Measurements from ENCODE around the gene TNS3. TPM values are rescaled to one million over a fixed set of nuclear protein-coding genes. Genes with fewer than 3 reads are reported as not detected.

Gene TNS3
- total RNA-seq, 3 donors from 2014 or later: 2.6 to 3.4 (median 3.2) TPM

DNA sequence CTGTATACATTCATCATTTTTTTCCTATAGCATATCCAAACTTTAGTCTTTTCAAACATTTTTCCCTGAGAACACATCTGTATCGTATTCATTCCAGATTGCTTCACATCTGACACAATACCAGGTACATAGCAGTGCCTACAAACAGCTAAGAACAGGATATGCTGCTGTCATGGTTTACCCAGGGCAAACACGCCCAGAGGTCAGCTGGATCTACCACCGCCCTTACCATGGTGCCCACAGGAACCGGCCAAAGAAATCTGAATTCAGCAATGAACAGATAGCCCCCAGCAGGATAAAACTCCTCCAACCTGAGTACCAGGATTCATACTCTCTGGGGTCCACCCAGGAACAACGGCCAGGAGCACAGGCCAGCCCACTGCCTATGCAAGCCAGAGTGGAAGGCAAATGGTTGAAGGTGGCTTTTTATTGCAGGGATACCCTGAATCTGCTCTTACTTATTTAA, 43.0 kb downstream of the TNS3 start:
- no peak for DNase-seq
- Mint-ChIP-seq H3K36me3 (ENCODE audit: insufficient read depth) (no peaks in the 10 kb centered on the region), H3K4me1 (ENCODE audit: low read depth) (no peaks in the 10 kb centered on the region), H3K27me3 (ENCODE audit: low read depth) (peaks cover 12% of the 10 kb centered on the region), H3K9me3 (no peaks in the 10 kb centered on the region), H3K4me3 (no peak overlapping the region)
- ATAC-seq: no peak

DNA sequence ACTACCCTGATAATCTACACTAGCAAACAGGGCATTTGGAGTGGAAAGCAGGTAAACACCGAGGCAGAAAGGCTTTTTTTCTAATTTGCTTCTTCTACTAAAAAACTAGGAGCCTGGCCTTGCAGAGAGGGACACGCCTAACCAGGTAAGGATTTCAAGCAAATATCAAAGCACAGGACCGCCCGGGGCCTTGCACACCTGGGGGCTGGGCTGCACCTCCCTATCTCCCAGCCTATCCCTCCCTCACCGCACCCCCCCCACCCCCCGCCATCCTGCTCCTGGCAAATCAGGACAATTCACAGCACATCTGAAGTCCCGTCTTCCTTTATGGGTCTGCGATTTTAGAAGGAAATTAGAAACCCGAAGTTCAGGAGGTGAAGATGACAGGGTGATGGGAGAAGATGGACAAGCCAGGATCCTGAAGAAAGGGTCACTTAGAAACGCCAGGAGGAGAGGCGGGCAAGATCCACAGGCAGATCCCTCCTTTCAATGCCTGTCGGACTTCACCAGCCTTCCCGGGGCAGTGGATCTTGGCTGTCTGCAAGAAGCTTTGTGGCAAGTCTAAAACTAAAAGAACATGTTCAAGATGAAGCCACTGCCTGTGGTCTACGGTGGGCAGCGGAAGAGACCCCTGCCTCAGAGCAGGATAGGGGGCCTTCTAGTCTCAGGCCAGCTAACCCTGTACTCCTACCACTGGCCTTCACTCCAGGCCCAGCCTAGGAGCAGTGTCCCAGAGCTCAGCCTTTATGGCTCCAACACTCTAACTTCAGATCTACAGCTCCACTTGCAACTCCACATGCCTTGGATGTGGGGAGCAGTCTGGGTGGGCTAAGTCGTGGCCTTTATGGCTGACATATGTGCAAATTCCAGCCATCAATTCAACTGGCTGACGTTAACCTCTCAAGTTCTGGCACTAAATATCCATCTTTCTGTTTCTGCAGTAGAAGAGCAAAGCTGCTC, 43.9 kb downstream of the TNS3 start:
- no peaks in the 10 kb centered on the region for H3K4me1 Mint-ChIP-seq (ENCODE audit: low read depth)
- no peaks in the 10 kb centered on the region for H3K36me3 Mint-ChIP-seq (ENCODE audit: insufficient read depth)
- peaks cover 12% of the 10 kb centered on the region for H3K27me3 Mint-ChIP-seq (ENCODE audit: low read depth)
- DNase-seq (no peak), ATAC-seq (no peak)
- no peaks in the 10 kb centered on the region for H3K9me3 Mint-ChIP-seq
- H3K4me3 Mint-ChIP-seq: no peak overlapping the region

DNA sequence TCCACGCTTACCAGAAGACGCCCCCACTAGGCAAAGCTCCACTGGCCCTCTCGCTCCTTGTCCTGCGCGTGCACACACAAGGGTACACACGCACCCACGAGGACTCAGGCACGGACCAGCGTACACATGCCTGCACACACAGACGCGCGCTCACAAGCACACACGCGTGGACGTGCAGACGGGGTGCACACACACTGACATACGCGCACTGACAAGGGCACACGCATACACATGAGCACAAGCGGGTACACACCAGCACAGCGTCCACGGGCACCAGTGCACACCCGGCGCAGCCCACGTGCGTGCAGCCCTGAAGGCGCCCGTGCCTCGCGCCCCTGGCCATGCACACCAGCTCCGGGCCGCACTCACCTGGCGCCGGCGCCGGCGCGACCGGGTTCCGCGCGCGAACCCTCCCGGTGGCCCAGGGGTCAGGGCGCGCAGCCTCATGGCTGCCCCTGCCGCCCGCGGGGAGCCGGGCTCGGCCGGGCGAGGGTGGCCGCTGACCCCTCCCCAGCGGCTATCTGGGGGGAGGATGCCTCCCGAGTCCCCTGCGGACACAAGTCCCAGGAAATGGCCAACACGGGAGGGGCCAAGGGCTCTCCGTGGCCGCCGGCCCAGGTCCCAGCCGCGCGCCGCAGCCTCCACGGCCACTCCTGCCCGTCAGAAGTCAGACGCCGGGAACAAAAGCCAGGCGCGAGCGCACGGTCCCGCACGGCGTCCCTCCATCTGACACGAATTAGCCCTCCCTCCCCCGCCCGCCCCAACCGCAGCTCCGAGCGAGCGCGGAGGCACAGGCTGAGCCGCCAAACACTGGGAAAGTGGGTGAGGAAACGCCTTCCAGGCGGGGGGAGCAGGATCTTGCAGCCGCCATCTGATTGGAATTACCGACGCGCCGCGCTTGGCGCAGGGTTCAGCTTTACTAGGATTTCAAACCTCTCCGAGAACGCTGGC, 45.0 kb downstream of the TNS3 start:
- H3K27me3 Mint-ChIP-seq (ENCODE audit: low read depth): peaks cover 12% of the 10 kb centered on the region
- H3K36me3 Mint-ChIP-seq (ENCODE audit: insufficient read depth): no peaks in the 10 kb centered on the region
- no peaks in the 10 kb centered on the region for H3K9me3 Mint-ChIP-seq
- no peak overlapping the region for H3K4me3 Mint-ChIP-seq
- DNase-seq: no peak
- ATAC-seq: no peak
- H3K4me1 Mint-ChIP-seq (ENCODE audit: low read depth): no peaks in the 10 kb centered on the region

DNA sequence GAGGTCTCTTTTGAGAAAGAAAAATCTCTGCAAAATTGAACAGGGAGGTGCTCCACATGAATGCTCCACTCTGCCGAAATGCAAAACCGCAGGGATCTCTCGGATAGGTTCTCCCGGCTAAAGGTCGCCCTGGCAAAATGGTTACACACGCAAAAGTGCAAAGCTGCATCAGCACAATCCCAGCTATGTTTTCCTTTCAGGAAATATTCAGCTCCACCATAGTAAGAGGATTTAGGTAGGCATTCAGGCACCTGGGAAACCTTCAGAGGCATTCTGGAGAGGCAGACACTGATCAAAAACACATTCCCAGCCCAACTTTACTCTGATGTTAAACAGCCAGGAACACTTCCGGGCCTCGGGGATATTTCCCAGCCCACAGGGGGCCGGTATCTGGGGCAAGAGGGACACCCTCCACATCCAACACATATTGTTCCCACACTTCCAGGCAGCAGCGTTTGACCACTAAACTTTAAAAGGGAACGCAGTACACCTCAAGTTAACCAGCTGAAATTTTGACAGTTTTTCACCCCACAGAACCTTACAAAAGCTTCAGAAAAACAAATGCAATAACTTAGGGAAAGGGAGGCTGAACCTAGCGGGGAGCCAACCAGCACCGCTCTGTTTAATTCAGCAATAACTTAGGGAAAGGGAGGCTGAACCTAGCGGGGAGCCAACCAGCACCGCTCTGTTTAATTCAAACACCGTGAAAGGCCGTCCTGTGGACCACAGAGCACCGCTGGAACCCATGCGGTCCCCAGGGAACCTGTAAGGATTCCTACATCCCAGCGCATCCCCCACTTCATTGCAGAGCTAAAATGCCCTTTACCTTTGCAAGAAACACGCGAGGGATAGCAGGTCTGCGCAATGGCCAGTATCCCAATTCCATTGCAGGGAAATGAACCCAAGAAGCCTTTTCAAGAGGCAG, 45.9 kb downstream of the TNS3 start:
- H3K9me3 Mint-ChIP-seq: no peaks in the 10 kb centered on the region
- no peaks in the 10 kb centered on the region for H3K4me1 Mint-ChIP-seq (ENCODE audit: low read depth)
- H3K27me3 Mint-ChIP-seq (ENCODE audit: low read depth): peaks cover 12% of the 10 kb centered on the region
- no peak overlapping the region for H3K4me3 Mint-ChIP-seq
- no peaks in the 10 kb centered on the region for H3K36me3 Mint-ChIP-seq (ENCODE audit: insufficient read depth)
- no peak for DNase-seq
- ATAC-seq: no peak

DNA sequence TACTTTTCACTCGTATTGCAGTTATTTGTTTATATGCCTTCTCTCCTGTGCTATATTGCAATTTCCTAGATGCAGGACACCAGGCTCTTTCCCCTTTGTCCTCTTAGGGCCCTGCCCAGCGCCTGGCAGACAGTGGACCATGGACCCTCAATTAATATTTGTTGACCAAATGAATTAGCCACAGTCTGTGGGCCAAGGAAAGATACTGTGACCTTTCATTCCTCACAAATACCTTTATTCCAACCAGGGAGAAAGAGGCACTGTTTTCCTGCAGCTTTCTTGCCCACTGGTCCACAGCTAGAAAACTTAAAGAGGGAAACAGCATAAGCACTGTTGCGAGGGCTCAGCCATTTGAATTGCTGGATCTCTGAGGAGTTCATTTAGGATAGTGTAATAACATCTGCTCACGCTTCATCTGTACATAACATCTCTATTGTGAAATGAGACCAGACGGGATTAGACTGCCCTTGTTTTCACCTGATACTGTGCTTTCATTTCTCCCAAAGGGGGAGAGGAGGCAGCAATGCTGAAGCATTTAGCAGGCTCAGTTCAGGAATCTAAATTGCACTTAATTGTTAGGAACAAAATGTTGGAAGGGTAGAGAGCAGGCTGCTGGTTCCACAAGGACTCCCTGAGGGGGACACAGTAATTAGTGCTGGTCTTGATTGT, 46.7 kb downstream of the TNS3 start:
- Mint-ChIP-seq H3K27me3 (ENCODE audit: low read depth) (peaks cover 12% of the 10 kb centered on the region), H3K4me1 (ENCODE audit: low read depth) (no peaks in the 10 kb centered on the region), H3K9me3 (no peaks in the 10 kb centered on the region), H3K36me3 (ENCODE audit: insufficient read depth) (no peaks in the 10 kb centered on the region), H3K4me3 (no peak overlapping the region)
- ATAC-seq (no peak), DNase-seq (no peak)

DNA sequence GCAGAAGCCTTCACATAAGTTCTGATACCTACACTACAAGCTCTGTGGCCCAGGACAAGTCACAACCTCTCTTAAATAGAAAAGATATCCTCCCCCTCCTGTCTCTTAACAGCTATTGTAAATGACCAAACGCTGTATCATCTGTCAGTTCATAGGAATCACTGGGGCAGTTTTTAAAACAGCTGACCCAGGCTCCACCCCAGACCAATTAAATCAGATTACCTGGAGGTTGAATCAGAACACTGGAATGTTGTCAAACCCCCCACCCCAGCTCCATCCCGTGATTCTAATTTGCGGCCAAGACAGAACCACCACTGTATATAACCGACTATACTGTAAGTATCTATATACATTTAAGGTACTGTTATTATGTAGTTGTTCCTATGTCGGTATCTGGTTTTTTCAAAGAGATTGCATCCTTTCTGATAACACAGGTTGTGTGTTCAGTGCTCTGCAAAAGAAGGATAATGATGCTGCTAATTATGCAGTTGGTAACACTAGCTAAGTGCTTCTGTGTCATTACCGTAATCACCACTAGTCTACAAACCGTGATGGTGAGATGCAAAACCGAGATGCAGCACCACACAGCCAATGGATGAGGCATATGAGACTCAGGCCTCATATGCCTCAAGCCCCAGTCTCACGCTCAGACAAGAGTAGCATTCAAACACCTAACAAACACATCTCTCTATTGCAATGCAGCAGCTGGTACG, 47.4 kb downstream of the TNS3 start:
- peaks cover 12% of the 10 kb centered on the region for H3K27me3 Mint-ChIP-seq (ENCODE audit: low read depth)

DNA sequence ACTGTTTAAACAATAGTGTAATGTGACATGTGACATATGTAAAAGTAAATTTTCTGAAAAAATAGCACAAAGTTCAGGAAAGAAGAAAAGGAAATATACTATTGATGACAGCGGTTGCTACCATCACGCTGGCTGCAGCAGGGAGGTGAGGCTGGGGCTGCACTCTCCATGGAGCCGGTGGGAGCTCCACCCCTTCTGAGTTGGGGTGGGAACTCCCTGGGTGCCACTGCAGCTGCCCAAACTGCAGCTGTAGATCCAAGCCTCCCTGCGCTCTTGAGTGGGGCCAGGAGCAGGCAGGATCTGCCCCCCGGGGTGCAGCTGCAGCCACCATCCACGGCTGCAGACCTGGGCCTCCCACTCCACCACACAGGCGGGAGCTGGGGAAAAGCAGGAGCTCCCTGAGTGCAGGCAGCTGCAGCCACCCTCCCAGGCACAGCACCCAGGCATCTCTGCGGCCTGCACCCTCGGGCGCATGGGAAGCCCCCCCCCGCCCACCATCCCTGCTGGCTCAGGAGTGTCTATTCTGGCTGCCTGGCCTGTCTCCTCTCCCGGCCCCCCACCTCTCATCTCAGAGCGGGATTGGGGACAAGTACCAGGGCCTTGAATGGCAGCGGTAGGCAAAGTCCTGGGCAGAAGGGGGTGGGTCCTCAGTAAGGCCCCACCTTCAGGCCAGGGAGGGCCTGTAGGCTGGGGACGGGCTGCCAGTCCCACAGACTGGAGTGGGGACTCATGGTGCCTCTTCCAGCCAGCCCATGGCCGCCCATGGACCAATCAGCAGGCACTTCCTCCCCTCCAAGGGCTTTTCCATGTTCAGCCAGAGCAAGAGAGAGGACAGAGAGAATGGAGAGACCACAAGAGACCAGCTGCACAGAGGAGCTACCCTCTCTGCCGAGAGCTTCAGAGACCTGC, 50.1 kb downstream of the TNS3 start:
- DNase-seq: no peak
- Mint-ChIP-seq H3K36me3 (ENCODE audit: insufficient read depth) (no peaks in the 10 kb centered on the region), H3K27me3 (ENCODE audit: low read depth) (peaks cover 5% of the 10 kb centered on the region), H3K4me3 (no peak overlapping the region), H3K4me1 (ENCODE audit: low read depth) (no peaks in the 10 kb centered on the region), H3K9me3 (no peaks in the 10 kb centered on the region)
- ATAC-seq: no peak

More for the DNA sequence above, 47.4 kb downstream of the TNS3 start:
- Mint-ChIP-seq H3K9me3 (no peaks in the 10 kb centered on the region), H3K4me1 (ENCODE audit: low read depth) (no peaks in the 10 kb centered on the region), H3K4me3 (no peak overlapping the region), H3K36me3 (ENCODE audit: insufficient read depth) (no peaks in the 10 kb centered on the region)
- ATAC-seq (no peak), DNase-seq (no peak)

DNA sequence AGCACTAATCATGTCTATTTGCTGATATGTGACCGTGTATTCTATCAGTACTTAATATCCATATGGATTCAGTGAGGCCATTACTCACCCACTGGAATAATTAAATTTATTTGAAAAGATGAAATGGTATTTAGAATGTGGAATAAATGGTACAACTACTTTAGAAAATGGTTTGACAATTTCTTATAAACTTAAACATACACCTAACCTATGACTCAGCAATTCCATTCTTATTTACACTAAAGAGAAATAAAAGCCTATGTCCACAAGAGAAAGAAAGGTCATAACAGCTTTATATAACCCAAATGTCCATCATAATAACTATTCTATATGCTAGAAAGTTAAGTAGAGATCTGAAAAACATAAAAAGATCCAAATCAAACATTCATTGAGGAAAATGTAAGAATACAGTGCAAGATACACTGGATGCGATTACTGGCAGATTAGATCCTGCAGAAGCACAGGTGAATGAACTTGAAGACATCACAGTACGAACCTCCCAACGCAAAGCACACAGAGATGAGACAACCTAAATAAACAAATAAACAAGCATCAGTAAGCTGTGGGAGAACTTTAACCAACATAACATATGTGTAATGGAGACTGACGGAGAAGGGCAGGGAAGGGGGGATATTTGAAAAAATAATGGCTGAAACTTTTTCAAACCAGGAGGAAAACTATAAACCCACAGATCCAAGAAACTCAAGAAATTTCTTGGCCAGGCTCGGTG, 51.9 kb downstream of the TNS3 start:
- no peaks in the 10 kb centered on the region for H3K27me3 Mint-ChIP-seq (ENCODE audit: low read depth)
- no peaks in the 10 kb centered on the region for H3K36me3 Mint-ChIP-seq (ENCODE audit: insufficient read depth)
- no peaks in the 10 kb centered on the region for H3K4me1 Mint-ChIP-seq (ENCODE audit: low read depth)
- H3K4me3 Mint-ChIP-seq: no peak overlapping the region
- no peaks in the 10 kb centered on the region for H3K9me3 Mint-ChIP-seq
- DNase-seq (no peak), ATAC-seq (no peak)

DNA sequence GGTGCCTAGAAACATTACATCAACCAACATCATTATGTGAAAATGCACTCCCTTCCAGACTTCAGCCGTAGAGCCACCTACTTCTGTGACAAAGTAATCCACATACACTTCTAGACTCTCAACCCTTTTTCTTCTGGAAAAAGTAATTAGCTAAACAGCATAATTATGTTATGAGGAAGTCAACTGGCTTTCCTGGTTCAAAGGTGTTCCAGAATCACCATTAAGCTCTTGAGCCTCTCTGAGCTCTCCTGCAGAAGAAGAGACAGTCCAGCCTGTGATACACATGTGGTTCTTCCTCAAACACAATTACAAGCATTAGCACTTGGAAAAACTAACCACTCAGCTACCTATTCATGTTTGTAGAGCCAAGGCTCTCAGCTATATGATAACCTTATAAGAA, 52.5 kb downstream of the TNS3 start:
- H3K4me1 Mint-ChIP-seq (ENCODE audit: low read depth): no peaks in the 10 kb centered on the region
- H3K36me3 Mint-ChIP-seq (ENCODE audit: insufficient read depth): no peaks in the 10 kb centered on the region
- H3K27me3 Mint-ChIP-seq (ENCODE audit: low read depth): no peaks in the 10 kb centered on the region
- H3K9me3 Mint-ChIP-seq: no peaks in the 10 kb centered on the region
- DNase-seq (no peak), ATAC-seq (no peak)
- no peak overlapping the region for H3K4me3 Mint-ChIP-seq

DNA sequence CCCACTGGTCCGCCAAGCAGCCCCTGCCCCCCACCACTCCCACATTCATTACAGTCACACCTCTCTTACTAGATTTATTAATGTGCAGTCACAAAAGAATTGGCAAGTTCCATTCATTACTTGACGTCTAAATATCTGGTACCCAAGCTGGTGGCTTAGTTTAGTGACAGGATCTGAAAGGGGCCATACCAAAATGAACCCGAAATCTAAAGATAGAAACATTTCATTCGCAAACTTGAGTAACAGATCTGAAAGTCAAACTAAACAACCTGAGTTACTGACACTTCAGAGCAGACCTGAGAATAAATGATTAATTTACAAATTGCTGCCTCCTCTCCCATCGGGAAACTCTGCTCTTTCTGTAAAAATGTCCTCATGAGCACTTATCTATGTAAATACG, 53.4 kb downstream of the TNS3 start:
- Mint-ChIP-seq H3K4me3 (no peak overlapping the region), H3K27me3 (ENCODE audit: low read depth) (no peaks in the 10 kb centered on the region), H3K36me3 (ENCODE audit: insufficient read depth) (no peaks in the 10 kb centered on the region), H3K9me3 (no peaks in the 10 kb centered on the region), H3K4me1 (ENCODE audit: low read depth) (no peaks in the 10 kb centered on the region)
- no peak for ATAC-seq
- DNase-seq: no peak

DNA sequence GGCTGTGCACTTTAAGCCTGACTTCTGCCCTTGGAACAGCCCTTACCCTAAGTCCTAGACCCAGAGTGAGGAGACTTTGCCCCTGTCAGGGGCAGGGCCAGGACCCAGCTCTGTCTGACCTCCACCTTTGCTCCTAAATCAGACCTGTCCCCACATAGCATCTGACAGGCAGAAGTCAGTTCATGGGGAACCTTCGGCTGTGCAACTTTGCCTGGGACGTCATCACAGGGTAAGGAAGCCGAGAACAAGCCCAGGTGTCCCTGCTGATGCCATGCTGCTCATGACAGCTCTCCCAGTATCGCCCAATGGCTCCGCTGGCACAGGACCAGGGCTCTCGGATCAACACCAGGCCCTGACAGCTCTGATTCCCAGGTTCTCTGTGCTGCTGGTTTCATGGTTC, 55.4 kb downstream of the TNS3 start:
- Mint-ChIP-seq H3K9me3 (no peaks in the 10 kb centered on the region), H3K4me1 (ENCODE audit: low read depth) (no peaks in the 10 kb centered on the region), H3K36me3 (ENCODE audit: insufficient read depth) (no peaks in the 10 kb centered on the region), H3K4me3 (no peak overlapping the region), H3K27me3 (ENCODE audit: low read depth) (no peaks in the 10 kb centered on the region)
- no peak for DNase-seq
- ATAC-seq: no peak
